Mesodermal cell (in vitro differentiated cells): ENCODE measurements around the gene DNM1.

Source experiments
- H3K27ac ChIP-seq: 2 replicates; pipeline ENCODE4 v1.7.0; 2013; ENCODE audit warnings: mild to moderate bottlenecking, low read depth, low read length, moderate library complexity; ENCODE audit not compliant: severe bottlenecking
- H3K36me3 ChIP-seq: 2 replicates; pipeline ENCODE4 v1.7.1; 2013; ENCODE audit warnings: mild to moderate bottlenecking, low read length, moderate library complexity; ENCODE audit not compliant: control insufficient read depth, insufficient read depth
- H3K4me1 ChIP-seq: one replicate; pipeline ENCODE4 v1.7.1; 2013; ENCODE audit warnings: mild to moderate bottlenecking, low read length; ENCODE audit not compliant: insufficient read depth, control insufficient read depth, poor library complexity, severe bottlenecking
- H3K4me3 ChIP-seq: 2 replicates; pipeline ENCODE4 v1.7.0; 2013; ENCODE audit warnings: low read length, control low read depth, mild to moderate bottlenecking; ENCODE audit not compliant: insufficient read depth, poor library complexity, severe bottlenecking; ENCODE audit errors: extremely low read depth
- H3K9me3 ChIP-seq: 2 replicates; pipeline ENCODE4 v1.7.1; 2013; ENCODE audit warnings: mild to moderate bottlenecking, low read length, moderate library complexity; ENCODE audit not compliant: control insufficient read depth
- WGBS, 2 experiments: methylation state at CpG; one replicate each; pipeline ENCODE4 v1.1.5; 2013; ENCODE audit warnings: missing lambda C conversion rate in 2 of 2; ENCODE audit not compliant: insufficient coverage in 2 of 2; 5-methylcytosine and 5-hydroxymethylcytosine counted together

The DNM1 gene

GRCh38 chr9:128231638-128232527, 28.7 kb downstream of the DNM1 start:
- H3K36me3 ChIP-seq, result no peaks in the 10 kb centered on the region
- no peaks in the 10 kb centered on the region for H3K4me1 ChIP-seq
- 85 to 92% methylated on average over 10 to 15 of the region's 16 CpGs for WGBS, 2 experiments
- H3K4me3 ChIP-seq, result no peak overlapping the region
- H3K27ac ChIP-seq, result no peak overlapping the region
- H3K9me3 ChIP-seq, result no peaks in the 10 kb centered on the region

GRCh38 chr9:128232528-128233428, 29.6 kb downstream of the DNM1 start:
- no peaks in the 10 kb centered on the region for H3K4me1 ChIP-seq
- 92 to 95% methylated on average over 14 to 20 of the region's 22 CpGs for WGBS, 2 experiments

GRCh38 chr9:128233817-128234406, 30.7 kb downstream of the DNM1 start:
- 93 to 97% methylated on average over 28 of the region's 28 CpGs for WGBS, 2 experiments
- H3K27ac ChIP-seq, result no peak overlapping the region
- no peaks in the 10 kb centered on the region for H3K4me1 ChIP-seq
- H3K4me3 ChIP-seq, result no peak overlapping the region
- H3K36me3 ChIP-seq, result no peaks in the 10 kb centered on the region
- no peaks in the 10 kb centered on the region for H3K9me3 ChIP-seq

More at GRCh38 chr9:128232528-128233428, 29.6 kb downstream of the DNM1 start:
- Histone ChIP-seq H3K27ac (no peak overlapping the region), H3K9me3 (no peaks in the 10 kb centered on the region), H3K4me3 (no peak overlapping the region), H3K36me3 (no peaks in the 10 kb centered on the region)

- Histone ChIP-seq H3K9me3 (no peaks in the 10 kb centered on the region), H3K36me3 (peaks cover 5% of the 10 kb centered on the region), H3K27ac (no peak overlapping the region), H3K4me1 (peaks cover 34% of the 10 kb centered on the region), H3K4me3 (no peak overlapping the region)
- WGBS, 2 experiments, result 100% methylated on average over 2 of the region's 4 CpGs
Observed at GRCh38 chr9:128242124-128242523, 38.9 kb downstream of the DNM1 start.

GRCh38 chr9:128242828-128243214, 39.6 kb downstream of the DNM1 start:
- WGBS, 2 experiments, result 93 to 96% methylated on average over 5 to 7 of the region's 7 CpGs
- Histone ChIP-seq H3K9me3 (no peaks in the 10 kb centered on the region), H3K4me3 (no peak overlapping the region), H3K27ac (no peak overlapping the region), H3K4me1 (peaks cover 34% of the 10 kb centered on the region), H3K36me3 (peaks cover 5% of the 10 kb centered on the region)

- Histone ChIP-seq H3K4me3 (no peak overlapping the region), H3K9me3 (no peaks in the 10 kb centered on the region), H3K27ac (no peak overlapping the region), H3K4me1 (peaks cover 34% of the 10 kb centered on the region), H3K36me3 (peaks cover 5% of the 10 kb centered on the region)
- 92% methylated on average over 8 to 10 of the region's 13 CpGs for WGBS, 2 experiments
Observed at GRCh38 chr9:128243215-128244018, 40.2 kb downstream of the DNM1 start.

GRCh38 chr9:128244091-128244836, 41.1 kb downstream of the DNM1 start:
- Histone ChIP-seq H3K27ac (peak overlapping the region; percentile 74), H3K36me3 (peaks cover 5% of the 10 kb centered on the region), H3K4me3 (no peak overlapping the region), H3K4me1 (peaks cover 34% of the 10 kb centered on the region), H3K9me3 (no peaks in the 10 kb centered on the region)
- 92 to 95% methylated on average over 6 to 7 of the region's 13 CpGs for WGBS, 2 experiments

- Histone ChIP-seq H3K36me3 (peaks cover 5% of the 10 kb centered on the region), H3K4me3 (no peak overlapping the region), H3K9me3 (no peaks in the 10 kb centered on the region), H3K4me1 (peaks cover 34% of the 10 kb centered on the region), H3K27ac (peak overlapping the region; percentile 88)
- WGBS, 2 experiments, result 28 to 100% methylated on average over 2 to 8 of the region's 18 CpGs
Observed at GRCh38 chr9:128244837-128245231, 41.7 kb downstream of the DNM1 start.

- Histone ChIP-seq H3K4me1 (peaks cover 34% of the 10 kb centered on the region), H3K36me3 (peaks cover 7% of the 10 kb centered on the region), H3K4me3 (no peak overlapping the region), H3K27ac (peak overlapping the region; percentile 88), H3K9me3 (no peaks in the 10 kb centered on the region)
- WGBS, 2 experiments, result 43 to 48% methylated on average over 7 of the region's 13 CpGs
Observed at GRCh38 chr9:128245421-128246151, 42.4 kb downstream of the DNM1 start.
